NB4 (cell line): ENCODE data around the gene CPNE6.
"Not testable (repeated sequence)": the region's sequence is repeated elsewhere in the genome, so short reads cannot be mapped to it uniquely, and the experiment has no call there.

Experiments used
- DNase-seq: peaks from one replicate; pipeline ENCODE4 v3.0.0; 2010; ENCODE audit warnings: low read depth
- H3K4me3 ChIP-seq: one replicate; pipeline ENCODE4 v1.5.1; 2011; ENCODE audit warnings: mild to moderate bottlenecking, low read depth, low read length, moderate library complexity
- MAX ChIP-seq: IDR thresholded peaks from 2 replicates; pipeline ENCODE4 v1.6.1; 2011; ENCODE audit warnings: low read depth, low read length
- MYC ChIP-seq: IDR thresholded peaks from 2 replicates; pipeline ENCODE4 v1.6.1; 2011; ENCODE audit warnings: low read depth, low read length
- POLR2A ChIP-seq: IDR thresholded peaks from 2 replicates; pipeline ENCODE4 v1.6.1; 2011; ENCODE audit warnings: mild to moderate bottlenecking; ENCODE audit not compliant: insufficient read length; ENCODE audit errors: extremely low read depth
- TF ChIP-seq, protein P1 (sequence below): IDR thresholded peaks from one replicate; pipeline ENCODE4 v1.5.1; 2012; ENCODE audit warnings: low read depth, low read length

Gene CPNE6

GRCh38 chr14:24038686-24039085 lies 32.7 kb upstream of the CPNE6 start:
- H3K4me3 ChIP-seq, result no peak overlapping the region
- TF ChIP-seq, protein P1, sequence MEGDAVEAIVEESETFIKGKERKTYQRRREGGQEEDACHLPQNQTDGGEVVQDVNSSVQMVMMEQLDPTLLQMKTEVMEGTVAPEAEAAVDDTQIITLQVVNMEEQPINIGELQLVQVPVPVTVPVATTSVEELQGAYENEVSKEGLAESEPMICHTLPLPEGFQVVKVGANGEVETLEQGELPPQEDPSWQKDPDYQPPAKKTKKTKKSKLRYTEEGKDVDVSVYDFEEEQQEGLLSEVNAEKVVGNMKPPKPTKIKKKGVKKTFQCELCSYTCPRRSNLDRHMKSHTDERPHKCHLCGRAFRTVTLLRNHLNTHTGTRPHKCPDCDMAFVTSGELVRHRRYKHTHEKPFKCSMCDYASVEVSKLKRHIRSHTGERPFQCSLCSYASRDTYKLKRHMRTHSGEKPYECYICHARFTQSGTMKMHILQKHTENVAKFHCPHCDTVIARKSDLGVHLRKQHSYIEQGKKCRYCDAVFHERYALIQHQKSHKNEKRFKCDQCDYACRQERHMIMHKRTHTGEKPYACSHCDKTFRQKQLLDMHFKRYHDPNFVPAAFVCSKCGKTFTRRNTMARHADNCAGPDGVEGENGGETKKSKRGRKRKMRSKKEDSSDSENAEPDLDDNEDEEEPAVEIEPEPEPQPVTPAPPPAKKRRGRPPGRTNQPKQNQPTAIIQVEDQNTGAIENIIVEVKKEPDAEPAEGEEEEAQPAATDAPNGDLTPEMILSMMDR, result no peak
- TF ChIP-seq POLR2A (no peak), MAX (no peak), MYC (no peak)
- no peak for DNase-seq

- no peak overlapping the region for H3K4me3 ChIP-seq
- DNase-seq, result no peak
- TF ChIP-seq MYC (no peak), MAX (no peak), POLR2A (no peak)
- TF ChIP-seq, protein P1, result no peak
These were observed 30.7 kb upstream of the CPNE6 start for GRCh38 chr14:24040692-24041091.

- no peak overlapping the region for H3K4me3 ChIP-seq
- TF ChIP-seq MYC, result no peak
- TF ChIP-seq MAX, result no peak
- TF ChIP-seq, protein P1, result no peak
- no peak for TF ChIP-seq POLR2A
- no peak for DNase-seq
These were observed 28.6 kb upstream of the CPNE6 start for GRCh38 chr14:24042746-24043145.

DNA sequence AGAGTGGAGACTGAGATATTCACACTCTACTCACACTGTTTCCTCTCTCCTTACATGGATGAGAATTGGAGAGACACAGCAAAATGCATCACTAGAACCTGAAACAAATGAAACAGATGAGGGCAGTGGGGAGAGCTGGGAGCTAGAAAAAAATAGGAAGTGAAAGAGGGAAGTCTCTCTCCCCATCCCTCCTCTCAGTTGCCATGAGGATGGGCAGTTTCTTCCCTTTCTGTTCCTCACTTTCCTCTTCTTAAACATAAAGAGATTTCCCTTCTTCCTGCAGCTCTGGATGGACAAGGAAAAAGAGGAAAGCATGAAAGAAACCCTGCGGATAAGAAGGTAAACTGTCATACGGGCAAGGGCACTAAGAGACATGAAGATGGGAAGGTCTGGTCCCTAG lies 22.4 kb upstream of the CPNE6 start:
- DNase-seq, result peak; percentile 32
- not testable (repeated sequence) for H3K4me3 ChIP-seq

- not testable (repeated sequence) for DNase-seq, H3K4me3 ChIP-seq
These were observed 20.6 kb upstream of the CPNE6 start for GRCh38 chr14:24050753-24051152.

GRCh38 chr14:24051176-24051788 lies 20.1 kb upstream of the CPNE6 start:
- DNase-seq, result no peak
- no peak for TF ChIP-seq MAX
- no peak for TF ChIP-seq MYC
- TF ChIP-seq, protein P1, result no peak
- no peak for TF ChIP-seq POLR2A
- no peak overlapping the region for H3K4me3 ChIP-seq

DNA sequence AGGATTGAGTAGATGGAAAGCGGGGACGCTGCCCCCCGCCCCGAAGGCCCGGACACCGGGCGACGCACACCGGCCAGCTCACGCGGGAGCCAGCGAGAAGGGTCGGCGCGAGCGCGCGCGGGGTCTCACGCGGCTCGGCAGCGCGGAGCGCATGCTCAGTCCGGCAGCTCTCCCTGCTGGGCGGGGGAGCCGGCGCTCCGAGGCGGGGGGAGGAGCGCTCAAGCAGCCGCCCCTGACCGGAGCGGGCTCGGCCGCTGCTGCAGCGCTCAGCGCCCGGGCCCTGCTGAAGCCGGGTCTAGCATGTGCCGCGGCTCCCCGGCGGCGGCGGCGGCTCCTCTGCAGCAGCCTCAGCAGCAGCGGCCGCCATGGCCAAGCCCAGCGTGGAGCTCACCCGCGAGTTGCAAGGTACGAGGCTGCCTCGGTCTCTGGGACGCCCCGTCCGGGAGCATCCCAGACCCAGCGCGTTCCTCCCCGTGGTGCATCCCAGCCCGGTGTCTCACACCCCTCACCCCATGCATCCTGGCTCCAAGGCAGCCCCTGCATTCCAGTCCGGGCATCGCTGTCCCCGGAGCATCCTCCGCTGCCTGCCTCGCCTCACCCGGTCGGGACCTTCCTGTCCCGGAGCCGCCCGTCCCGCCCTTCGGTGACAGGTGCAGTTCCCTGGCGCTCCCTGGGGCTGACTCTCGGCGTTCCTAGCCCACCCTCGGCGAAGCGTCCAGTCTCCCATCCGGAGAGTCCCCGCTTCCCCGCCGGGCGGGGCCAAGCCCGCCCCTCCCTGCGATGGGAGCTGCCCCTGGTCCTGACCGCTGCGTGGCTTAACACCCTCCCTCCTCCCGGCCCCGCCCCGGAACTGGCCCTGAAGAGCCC lies 19.3 kb upstream of the CPNE6 start, which contains the start of gene CARMIL3:
TSS of gene CARMIL3 (plus strand) at position 221 of the 867 bp plus-strand sequence. CDS start at position 366, 145 bp downstream.
- peak within 1 kb of the TSS; percentile 13 for H3K4me3 ChIP-seq
- no peak for TF ChIP-seq POLR2A
- no peak for TF ChIP-seq MYC
- TF ChIP-seq, protein P1, result no peak
- no peak for TF ChIP-seq MAX
- DNase-seq, result peak; percentile 62
